ENCODE results near the gene PPFIBP2.

PPFIBP2 gene

DNA sequence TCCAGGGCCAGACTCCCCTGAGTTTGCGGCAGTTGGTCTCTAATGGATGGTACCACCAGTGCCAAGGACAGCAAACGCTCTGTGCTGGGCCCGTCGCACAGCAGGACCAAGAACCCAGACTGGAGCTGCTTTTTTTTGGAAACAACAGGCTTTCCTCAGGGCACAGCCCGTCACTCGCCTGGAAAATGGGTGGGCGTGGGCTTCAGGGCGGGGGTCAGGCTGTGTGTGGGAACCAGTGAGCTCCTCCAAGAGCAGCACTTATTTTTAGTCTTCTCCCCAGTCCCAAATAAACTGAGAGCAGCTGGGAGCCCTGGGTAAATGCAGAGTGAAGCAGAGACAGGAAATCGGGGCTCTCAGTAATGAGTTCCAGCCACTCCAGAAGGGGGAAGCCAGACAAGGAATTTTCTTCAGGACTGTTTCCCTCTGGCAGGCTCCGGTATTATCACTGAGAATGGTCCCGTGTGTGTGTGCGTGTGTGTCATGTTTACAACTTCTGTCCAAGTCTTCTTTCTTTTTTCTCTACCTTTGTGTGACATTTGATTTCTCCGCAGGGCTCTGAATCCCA, 63.0 kb downstream of the PPFIBP2 start:
- ChIA-PET CTCF (no interaction called here), POLR2A (no interaction called here)
- no peaks in the 10 kb centered on the region for H3K9me3 ChIP-seq (ENCODE audit: control insufficient read depth, insufficient read depth, low read depth, low read length)
- no peak overlapping the region for H3K4me3 ChIP-seq (ENCODE audit: low read depth, low read length)
- TF ChIP-seq, protein P1, sequence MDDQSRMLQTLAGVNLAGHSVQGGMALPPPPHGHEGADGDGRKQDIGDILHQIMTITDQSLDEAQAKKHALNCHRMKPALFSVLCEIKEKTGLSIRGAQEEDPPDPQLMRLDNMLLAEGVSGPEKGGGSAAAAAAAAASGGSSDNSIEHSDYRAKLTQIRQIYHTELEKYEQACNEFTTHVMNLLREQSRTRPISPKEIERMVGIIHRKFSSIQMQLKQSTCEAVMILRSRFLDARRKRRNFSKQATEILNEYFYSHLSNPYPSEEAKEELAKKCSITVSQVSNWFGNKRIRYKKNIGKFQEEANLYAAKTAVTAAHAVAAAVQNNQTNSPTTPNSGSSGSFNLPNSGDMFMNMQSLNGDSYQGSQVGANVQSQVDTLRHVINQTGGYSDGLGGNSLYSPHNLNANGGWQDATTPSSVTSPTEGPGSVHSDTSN (CRISPR knock-in tag; IDR thresholded peaks at IDR 0.05), result no peak
- TF ChIP-seq SALL2 (tag by site-specific recombination; IDR thresholded peaks at IDR 0.05; ENCODE audit: borderline replicate concordance) (no peak), ZNF423 (tag by site-specific recombination; IDR thresholded peaks at IDR 0.05) (no peak), REPIN1 (tag by site-specific recombination; IDR thresholded peaks at IDR 0.05; ENCODE audit: low read depth) (no peak), GLI4 (tag by site-specific recombination; IDR thresholded peaks at IDR 0.05) (no peak), ZNF600 (tag by site-specific recombination; IDR thresholded peaks at IDR 0.05) (no peak), ZFP3 (tag by site-specific recombination; IDR thresholded peaks at IDR 0.05; ENCODE audit: low read depth) (no peak), ZNF302 (tag by site-specific recombination; IDR thresholded peaks at IDR 0.05; ENCODE audit: low read depth) (no peak), GFI1B (tag by site-specific recombination; IDR thresholded peaks at IDR 0.05) (no peak), ZNF24 (tag by site-specific recombination; IDR thresholded peaks at IDR 0.05) (no peak), SP7 (tag by site-specific recombination; IDR thresholded peaks at IDR 0.05) (no peak), ZNF433 (tag by site-specific recombination; IDR thresholded peaks at IDR 0.05; ENCODE audit: low read depth) (no peak), OSR2 (tag by site-specific recombination; IDR thresholded peaks at IDR 0.05) (no peak), KLF1 (tag by site-specific recombination; IDR thresholded peaks at IDR 0.05) (no peak)
- TF ChIP-seq, protein P2, sequence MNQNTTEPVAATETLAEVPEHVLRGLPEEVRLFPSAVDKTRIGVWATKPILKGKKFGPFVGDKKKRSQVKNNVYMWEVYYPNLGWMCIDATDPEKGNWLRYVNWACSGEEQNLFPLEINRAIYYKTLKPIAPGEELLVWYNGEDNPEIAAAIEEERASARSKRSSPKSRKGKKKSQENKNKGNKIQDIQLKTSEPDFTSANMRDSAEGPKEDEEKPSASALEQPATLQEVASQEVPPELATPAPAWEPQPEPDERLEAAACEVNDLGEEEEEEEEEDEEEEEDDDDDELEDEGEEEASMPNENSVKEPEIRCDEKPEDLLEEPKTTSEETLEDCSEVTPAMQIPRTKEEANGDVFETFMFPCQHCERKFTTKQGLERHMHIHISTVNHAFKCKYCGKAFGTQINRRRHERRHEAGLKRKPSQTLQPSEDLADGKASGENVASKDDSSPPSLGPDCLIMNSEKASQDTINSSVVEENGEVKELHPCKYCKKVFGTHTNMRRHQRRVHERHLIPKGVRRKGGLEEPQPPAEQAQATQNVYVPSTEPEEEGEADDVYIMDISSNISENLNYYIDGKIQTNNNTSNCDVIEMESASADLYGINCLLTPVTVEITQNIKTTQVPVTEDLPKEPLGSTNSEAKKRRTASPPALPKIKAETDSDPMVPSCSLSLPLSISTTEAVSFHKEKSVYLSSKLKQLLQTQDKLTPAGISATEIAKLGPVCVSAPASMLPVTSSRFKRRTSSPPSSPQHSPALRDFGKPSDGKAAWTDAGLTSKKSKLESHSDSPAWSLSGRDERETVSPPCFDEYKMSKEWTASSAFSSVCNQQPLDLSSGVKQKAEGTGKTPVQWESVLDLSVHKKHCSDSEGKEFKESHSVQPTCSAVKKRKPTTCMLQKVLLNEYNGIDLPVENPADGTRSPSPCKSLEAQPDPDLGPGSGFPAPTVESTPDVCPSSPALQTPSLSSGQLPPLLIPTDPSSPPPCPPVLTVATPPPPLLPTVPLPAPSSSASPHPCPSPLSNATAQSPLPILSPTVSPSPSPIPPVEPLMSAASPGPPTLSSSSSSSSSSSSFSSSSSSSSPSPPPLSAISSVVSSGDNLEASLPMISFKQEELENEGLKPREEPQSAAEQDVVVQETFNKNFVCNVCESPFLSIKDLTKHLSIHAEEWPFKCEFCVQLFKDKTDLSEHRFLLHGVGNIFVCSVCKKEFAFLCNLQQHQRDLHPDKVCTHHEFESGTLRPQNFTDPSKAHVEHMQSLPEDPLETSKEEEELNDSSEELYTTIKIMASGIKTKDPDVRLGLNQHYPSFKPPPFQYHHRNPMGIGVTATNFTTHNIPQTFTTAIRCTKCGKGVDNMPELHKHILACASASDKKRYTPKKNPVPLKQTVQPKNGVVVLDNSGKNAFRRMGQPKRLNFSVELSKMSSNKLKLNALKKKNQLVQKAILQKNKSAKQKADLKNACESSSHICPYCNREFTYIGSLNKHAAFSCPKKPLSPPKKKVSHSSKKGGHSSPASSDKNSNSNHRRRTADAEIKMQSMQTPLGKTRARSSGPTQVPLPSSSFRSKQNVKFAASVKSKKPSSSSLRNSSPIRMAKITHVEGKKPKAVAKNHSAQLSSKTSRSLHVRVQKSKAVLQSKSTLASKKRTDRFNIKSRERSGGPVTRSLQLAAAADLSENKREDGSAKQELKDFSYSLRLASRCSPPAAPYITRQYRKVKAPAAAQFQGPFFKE (tag by site-specific recombination; IDR thresholded peaks at IDR 0.05; ENCODE audit: borderline replicate concordance), result no peak
- no peaks in the 10 kb centered on the region for H3K4me1 ChIP-seq (ENCODE audit: control insufficient read depth, insufficient read depth, low read length)
- no peak overlapping the region for H3K27ac ChIP-seq (ENCODE audit: extremely low read depth, low read depth, low read length)
- H3K36me3 ChIP-seq (ENCODE audit: control insufficient read depth in 2 of 2, insufficient read depth in 1 of 2, low read length in 2 of 2), result no peaks in the 10 kb centered on the region

DNA sequence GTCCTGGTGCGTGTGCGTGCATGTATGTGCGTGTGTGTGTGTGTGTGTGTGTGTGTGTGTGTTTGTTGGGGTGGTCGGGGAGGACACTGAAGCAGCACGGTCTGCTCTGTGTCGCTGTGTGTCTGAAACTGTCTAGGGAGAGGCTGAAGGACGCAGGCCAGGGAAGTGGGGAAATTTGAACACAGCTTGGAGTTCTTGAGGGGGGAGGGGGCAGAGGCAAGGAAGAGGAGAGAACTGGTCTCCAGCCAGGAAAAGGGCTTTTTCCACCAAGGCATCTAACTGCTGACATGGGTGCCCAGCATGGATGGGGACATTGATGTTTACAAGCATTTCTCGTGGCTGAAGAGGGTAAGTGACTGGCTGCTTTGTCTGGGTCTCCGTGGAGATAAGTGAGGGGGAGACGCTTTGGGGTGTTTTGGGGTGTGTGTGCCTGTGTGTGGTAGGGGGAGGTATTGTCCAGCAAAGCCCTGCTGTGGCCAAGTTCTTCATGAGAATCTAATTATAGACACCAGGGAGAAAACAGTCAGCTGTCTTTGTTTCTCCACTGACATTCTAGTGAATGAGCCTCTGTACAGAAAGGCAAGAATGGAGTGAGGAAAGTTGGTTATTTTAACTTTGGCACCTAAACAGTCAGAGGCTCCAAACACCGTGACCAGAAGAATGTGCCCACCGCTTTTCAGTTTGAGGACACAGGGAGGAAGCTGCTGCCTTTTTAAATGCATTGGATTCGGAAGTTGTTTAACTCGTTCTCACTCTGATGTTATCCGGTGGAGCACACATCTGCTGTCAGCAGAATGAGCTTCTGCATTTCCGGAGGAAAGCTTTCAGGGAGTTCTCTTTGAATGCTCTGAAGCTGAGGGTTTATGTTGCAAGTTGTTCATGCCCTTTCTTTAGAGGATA, 63.7 kb downstream of the PPFIBP2 start:
- no peak overlapping the region for H3K4me3 ChIP-seq (ENCODE audit: low read depth, low read length)
- H3K9me3 ChIP-seq (ENCODE audit: control insufficient read depth, insufficient read depth, low read depth, low read length), result no peaks in the 10 kb centered on the region
- no peaks in the 10 kb centered on the region for H3K36me3 ChIP-seq (ENCODE audit: control insufficient read depth in 2 of 2, insufficient read depth in 1 of 2, low read length in 2 of 2)
- TF ChIP-seq GFI1B (tag by site-specific recombination; IDR thresholded peaks at IDR 0.05), result no peak
- POLR2A ChIA-PET, result no interaction called here
- no peaks in the 10 kb centered on the region for H3K4me1 ChIP-seq (ENCODE audit: control insufficient read depth, insufficient read depth, low read length)
- H3K27ac ChIP-seq (ENCODE audit: extremely low read depth, low read depth, low read length), result no peak overlapping the region
- CTCF ChIA-PET, result interaction anchor here (0.9 kb wide), 1 partner anchor 15 kb away, joined by 3 read pairs; no protein-coding TSS in a partner anchor

Measured in HEK293 (cell line).